Smooth muscle cell (in vitro differentiated cells): ENCODE data around the gene SLAMF1. TPM values are rescaled to one million over a fixed set of nuclear protein-coding genes. Genes with fewer than 3 reads are reported as not detected.

Experiments used
- DNase-seq: peaks from one replicate; lab custom pipeline; 2025; ENCODE audit not compliant: unreplicated experiment; lab: John Stamatoyannopoulos, UW
- H2AFZ ChIP-seq: fragments of 200-600 bp; sonication (generic); 2 replicates; pipeline ENCODE4 v1.6.0; 2016; ENCODE audit warnings: antibody characterized with exemption, low read depth, mild to moderate bottlenecking
- H3F3A ChIP-seq: fragments of 200-600 bp; sonication (generic); 2 replicates; pipeline ENCODE4 v1.6.0; 2017; ENCODE audit warnings: antibody characterized with exemption, low read depth
- H3K27ac ChIP-seq: fragments of 200-600 bp; sonication (generic); 2 replicates; pipeline ENCODE4 v1.5.1; 2016; ENCODE audit warnings: low read depth, mild to moderate bottlenecking
- H3K27me3 ChIP-seq: fragments of 200-600 bp; sonication (generic); 2 replicates; pipeline ENCODE4 v1.6.1; 2016; ENCODE audit warnings: low read depth, mild to moderate bottlenecking
- H3K36me3 ChIP-seq: fragments of 200-600 bp; sonication (generic); 2 replicates; pipeline ENCODE4 v1.5.1; 2016; ENCODE audit warnings: low read depth
- H3K4me1 ChIP-seq: fragments of 200-600 bp; sonication (generic); 2 replicates; pipeline ENCODE4 v1.5.1; 2016; ENCODE audit warnings: low read depth
- H3K4me2 ChIP-seq: fragments of 200-600 bp; sonication (generic); 2 replicates; pipeline ENCODE4 v1.6.0; 2016; ENCODE audit warnings: mild to moderate bottlenecking
- H3K4me3 ChIP-seq: fragments of 200-600 bp; sonication (generic); 2 replicates; pipeline ENCODE4 v1.5.1; 2016; ENCODE audit warnings: mild to moderate bottlenecking
- H3K79me2 ChIP-seq: fragments of 200-600 bp; sonication (generic); 2 replicates; pipeline ENCODE4 v1.6.0; 2016; ENCODE audit warnings: low read depth, mild to moderate bottlenecking
- H3K9ac ChIP-seq: fragments of 200-600 bp; sonication (generic); 2 replicates; pipeline ENCODE4 v1.6.0; 2016; ENCODE audit warnings: low read depth
- H3K9me3 ChIP-seq: fragments of 200-600 bp; sonication (generic); replicated peaks from 2 replicates; pipeline ENCODE4 v1.5.1; 2016; ENCODE audit warnings: low read depth
- H4K20me1 ChIP-seq: fragments of 200-600 bp; sonication (generic); 2 replicates; pipeline ENCODE4 v1.6.0; 2016; ENCODE audit warnings: low read depth
- WGBS: methylation state at CpG from one replicate; pipeline ENCODE4 v1.1.7; 2016; ENCODE audit warnings: low lambda C conversion rate; 5-methylcytosine and 5-hydroxymethylcytosine counted together
- polyA plus RNA-seq: library from polyadenylated mRNA; unstranded; fragments of >200 nt; fragmentation: Nextera tagmentation; extraction: Ambion mirVana; gene quantifications from 2 replicates; pipeline ENCODE4 v1.2.1, GENCODE V29; 2016
- total RNA-seq: library from RNA; depleted of rRNA; stranded (reverse); fragments of >200 nt; gene quantifications from 2 replicates; pipeline ENCODE4 v1.2.3, GENCODE V29; 2014
- TF ChIP-seq, protein P1 (sequence below): fragments of 200-600 bp; sonication (generic); IDR thresholded peaks from 2 replicates; pipeline ENCODE4 v1.5.1; 2017; ENCODE audit warnings: borderline replicate concordance, mild to moderate bottlenecking, antibody characterized with exemption; ENCODE audit not compliant: insufficient read depth, poor library complexity, severe bottlenecking

SLAMF1 gene
- total and polyA plus RNA-seq, 2 experiments from 2014 or later: not detected

DNA sequence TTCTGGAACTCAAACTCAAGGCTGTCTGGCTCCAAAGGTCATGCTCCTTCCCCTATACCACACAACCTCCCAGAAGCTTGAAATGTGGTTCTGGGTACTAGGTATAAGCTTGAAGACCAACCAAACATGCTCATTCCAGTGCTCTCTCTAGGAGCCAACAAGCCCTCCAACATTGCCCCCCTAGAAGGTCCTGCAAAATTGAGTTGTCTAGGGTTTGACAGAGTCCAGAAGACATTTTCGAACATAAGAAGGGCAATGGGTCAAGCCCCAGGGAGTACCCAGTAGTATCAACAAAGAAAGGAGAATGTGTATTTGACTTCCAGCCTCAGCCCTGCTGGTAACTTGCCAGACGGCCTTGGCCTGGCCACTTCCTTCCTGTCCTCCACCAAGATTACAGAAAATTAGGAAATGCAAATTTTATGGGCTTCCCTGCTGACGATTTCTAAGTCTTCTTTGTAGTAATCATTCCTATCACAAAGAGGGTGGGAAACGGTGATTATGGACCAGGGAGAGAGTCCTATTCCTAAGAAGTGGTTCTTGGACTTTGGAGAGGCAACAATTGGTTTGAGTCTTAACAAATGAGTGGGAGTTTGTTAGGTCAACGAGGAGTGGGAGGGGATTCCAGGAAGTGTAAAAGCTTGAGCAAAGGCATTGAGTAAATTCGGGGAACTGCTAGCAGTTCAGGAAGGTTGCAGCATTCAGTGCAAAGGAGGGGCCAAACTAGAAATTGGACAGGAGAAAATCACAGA is 18.7 kb upstream of the SLAMF1 start:
- H3F3A ChIP-seq: no peaks in the 10 kb centered on the region
- peak overlapping the region; percentile 61 for H2AFZ ChIP-seq
- H3K9me3 ChIP-seq: peaks cover 13% of the 10 kb centered on the region
- H4K20me1 ChIP-seq: no peaks in the 10 kb centered on the region
- H3K79me2 ChIP-seq: no peaks in the 10 kb centered on the region
- no peak overlapping the region for H3K9ac ChIP-seq
- peak overlapping the region; percentile 10 for H3K27ac ChIP-seq
- H3K4me1 ChIP-seq: no peaks in the 10 kb centered on the region
- no peak for DNase-seq
- H3K36me3 ChIP-seq: no peaks in the 10 kb centered on the region
- TF ChIP-seq, protein P1, sequence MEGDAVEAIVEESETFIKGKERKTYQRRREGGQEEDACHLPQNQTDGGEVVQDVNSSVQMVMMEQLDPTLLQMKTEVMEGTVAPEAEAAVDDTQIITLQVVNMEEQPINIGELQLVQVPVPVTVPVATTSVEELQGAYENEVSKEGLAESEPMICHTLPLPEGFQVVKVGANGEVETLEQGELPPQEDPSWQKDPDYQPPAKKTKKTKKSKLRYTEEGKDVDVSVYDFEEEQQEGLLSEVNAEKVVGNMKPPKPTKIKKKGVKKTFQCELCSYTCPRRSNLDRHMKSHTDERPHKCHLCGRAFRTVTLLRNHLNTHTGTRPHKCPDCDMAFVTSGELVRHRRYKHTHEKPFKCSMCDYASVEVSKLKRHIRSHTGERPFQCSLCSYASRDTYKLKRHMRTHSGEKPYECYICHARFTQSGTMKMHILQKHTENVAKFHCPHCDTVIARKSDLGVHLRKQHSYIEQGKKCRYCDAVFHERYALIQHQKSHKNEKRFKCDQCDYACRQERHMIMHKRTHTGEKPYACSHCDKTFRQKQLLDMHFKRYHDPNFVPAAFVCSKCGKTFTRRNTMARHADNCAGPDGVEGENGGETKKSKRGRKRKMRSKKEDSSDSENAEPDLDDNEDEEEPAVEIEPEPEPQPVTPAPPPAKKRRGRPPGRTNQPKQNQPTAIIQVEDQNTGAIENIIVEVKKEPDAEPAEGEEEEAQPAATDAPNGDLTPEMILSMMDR: no peak
- peak overlapping the region; percentile 35 for H3K4me2 ChIP-seq
- H3K27me3 ChIP-seq: no peaks in the 10 kb centered on the region
- 23% methylated on average over 6 of the region's 6 CpGs for WGBS
- H3K4me3 ChIP-seq: no peak overlapping the region

DNA sequence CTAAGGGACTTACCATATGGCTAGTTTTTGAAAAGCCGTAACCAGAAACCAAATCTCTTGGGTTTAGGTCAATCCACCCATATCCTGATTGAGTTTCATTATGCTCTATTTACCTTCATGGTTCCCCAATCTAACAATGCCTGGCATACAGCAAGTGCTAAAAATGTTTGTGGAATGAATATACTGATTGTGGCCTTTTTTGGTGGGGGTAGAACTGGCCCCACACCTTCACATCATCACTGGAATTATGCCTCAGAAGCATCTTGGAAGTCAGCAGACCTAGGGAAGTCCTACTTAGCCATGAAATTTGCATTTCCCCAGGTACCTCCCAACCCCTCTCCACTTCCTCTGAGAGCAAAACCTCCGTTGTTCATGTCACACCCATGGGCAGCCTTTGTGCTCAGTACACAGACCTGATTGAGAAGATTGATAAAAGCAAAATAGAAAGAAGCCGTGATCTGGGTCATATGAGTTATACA is 17.8 kb upstream of the SLAMF1 start:
- TF ChIP-seq, protein P1: no peak
- no peak overlapping the region for H3K4me3 ChIP-seq
- WGBS: 96% methylated on average over 3 of the region's 3 CpGs

DNA sequence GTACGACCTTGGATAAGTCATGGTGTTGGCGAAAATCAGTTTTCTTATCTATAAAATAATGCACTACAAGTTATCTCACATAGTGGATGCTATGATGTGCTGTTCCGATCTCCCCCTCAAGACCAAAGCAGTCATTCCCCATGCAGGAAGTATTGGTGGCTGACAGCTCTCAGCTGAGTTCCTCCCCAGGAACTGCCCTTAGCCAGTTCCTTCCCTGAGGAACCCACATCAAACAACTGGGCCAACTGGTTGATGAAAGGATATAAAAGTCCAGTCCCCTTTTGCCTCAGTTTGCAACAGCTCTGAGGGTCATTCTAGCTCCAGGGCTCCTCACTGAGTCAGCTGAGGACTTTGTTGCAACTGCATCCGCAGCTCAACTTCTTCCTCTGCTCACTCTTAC is 16.1 kb upstream of the SLAMF1 start:
- no peak overlapping the region for H3K4me3 ChIP-seq
- TF ChIP-seq, protein P1: no peak
- H3K4me2 ChIP-seq: no peak overlapping the region
- H3K9ac ChIP-seq: no peak overlapping the region
- no peak overlapping the region for H2AFZ ChIP-seq
- no peaks in the 10 kb centered on the region for H3K4me1 ChIP-seq
- H4K20me1 ChIP-seq: no peaks in the 10 kb centered on the region
- no peak overlapping the region for H3K27ac ChIP-seq
- H3K27me3 ChIP-seq: no peaks in the 10 kb centered on the region
- no peaks in the 10 kb centered on the region for H3K79me2 ChIP-seq
- H3F3A ChIP-seq: no peaks in the 10 kb centered on the region
- no peaks in the 10 kb centered on the region for H3K36me3 ChIP-seq
- no peak for DNase-seq
- no peaks in the 10 kb centered on the region for H3K9me3 ChIP-seq
- 96% methylated on average over 4 of the region's 4 CpGs for WGBS

More for the DNA sequence above, 17.8 kb upstream of the SLAMF1 start:
- Histone ChIP-seq H3K27ac (no peak overlapping the region), H3K79me2 (no peaks in the 10 kb centered on the region), H4K20me1 (no peaks in the 10 kb centered on the region), H2AFZ (no peak overlapping the region), H3K9ac (no peak overlapping the region), H3K4me2 (no peak overlapping the region), H3K4me1 (no peaks in the 10 kb centered on the region), H3F3A (no peaks in the 10 kb centered on the region), H3K36me3 (no peaks in the 10 kb centered on the region), H3K27me3 (no peaks in the 10 kb centered on the region), H3K9me3 (peaks cover 12% of the 10 kb centered on the region)
- no peak for DNase-seq

DNA sequence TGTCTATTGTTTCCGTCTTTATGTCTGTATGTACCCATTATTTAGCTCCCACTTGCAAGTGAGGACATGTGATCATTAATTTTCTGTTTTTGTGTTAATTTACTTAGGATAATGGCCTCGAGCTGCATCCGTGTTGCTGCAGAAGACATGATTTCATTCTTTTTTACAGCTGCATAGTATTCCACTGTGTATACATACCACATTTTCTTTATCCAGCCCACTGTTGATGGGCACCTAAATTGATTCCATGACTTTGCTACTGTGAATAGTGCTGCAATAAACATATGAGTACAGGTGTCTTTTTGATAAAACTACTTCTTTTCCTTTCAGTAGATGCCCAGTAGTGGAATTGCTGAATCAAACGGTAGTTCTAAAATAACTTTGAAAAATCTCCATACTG is 12.7 kb upstream of the SLAMF1 start:
- Histone ChIP-seq H3K9me3 (no peaks in the 10 kb centered on the region), H3K36me3 (no peaks in the 10 kb centered on the region), H4K20me1 (no peaks in the 10 kb centered on the region), H3K27ac (no peak overlapping the region), H2AFZ (no peak overlapping the region), H3K27me3 (no peaks in the 10 kb centered on the region), H3K4me1 (no peaks in the 10 kb centered on the region), H3F3A (no peaks in the 10 kb centered on the region), H3K9ac (no peak overlapping the region), H3K79me2 (no peaks in the 10 kb centered on the region), H3K4me2 (no peak overlapping the region), H3K4me3 (no peak overlapping the region)
- no peak for DNase-seq
- TF ChIP-seq, protein P1: no peak
- 95% methylated on average over 4 of the region's 4 CpGs for WGBS
